BJ (cell line): ENCODE data around the gene MAP2K7. TPM values are rescaled to one million over a fixed set of nuclear protein-coding genes. Genes with fewer than 3 reads are reported as not detected.

Source experiments
- CTCF ChIA-PET: fragments of 350-600 bp; formaldehyde crosslinking; extraction: SDS; loops from one replicate; lab custom pipeline; 2021; ENCODE audit warnings: antibody characterized with exemption, inconsistent platforms; lab: Yijun Ruan, JAX
- POLR2A ChIA-PET: fragments of 300-600 bp; sonication (Branson Sonifier 250); formaldehyde crosslinking; extraction: SDS; loops from one replicate; lab custom pipeline; 2021; ENCODE audit warnings: antibody characterized with exemption; lab: Charles Lee
- DNase-seq: peaks from one replicate; pipeline ENCODE4 v3.0.0-alpha.2; 2011; ENCODE audit warnings: low read depth
- H3K27me3 ChIP-seq: 2 replicates; pipeline ENCODE4 v1.6.0; 2011; ENCODE audit warnings: low read length; ENCODE audit not compliant: control insufficient read depth, insufficient read depth
- H3K36me3 ChIP-seq: 2 replicates; pipeline ENCODE4 v1.5.1; 2011; ENCODE audit warnings: low read length; ENCODE audit not compliant: control insufficient read depth, insufficient read depth
- H3K4me3 ChIP-seq: 2 replicates; pipeline ENCODE4 v1.5.1; 2011; ENCODE audit warnings: low read depth, mild to moderate bottlenecking, control low read depth, low read length
- CTCF ChIP-seq: IDR thresholded peaks from 2 replicates; pipeline ENCODE4 v1.5.1; 2011; ENCODE audit warnings: low read depth, mild to moderate bottlenecking, control low read depth, inconsistent platforms, low read length, moderate library complexity; ENCODE audit not compliant: insufficient read depth
- polyA plus RNA-seq: library from polyadenylated mRNA; depleted of rRNA; stranded (reverse); fragments of >200 nt; gene quantifications from 2 replicates; pipeline ENCODE4 v1.2.3, GENCODE V29; 2011

MAP2K7 gene
- polyA plus RNA-seq, 1 experiment = 8.0 TPM

GRCh38 chr19:7870571-7871436 lies 32.9 kb upstream of the MAP2K7 start:
- Histone ChIP-seq H3K36me3 (no peaks in the 10 kb centered on the region), H3K4me3 (no peak overlapping the region), H3K27me3 (peaks cover 21% of the 10 kb centered on the region)
- ChIA-PET POLR2A (no interaction called here), CTCF (interaction anchor here (0.8 kb wide), 1 partner anchor 45 kb away, joined by 3 read pairs; no protein-coding TSS in a partner anchor)
- DNase-seq = no peak
- no peak for TF ChIP-seq CTCF

- POLR2A ChIA-PET = no interaction called here
- peak; percentile 57 for DNase-seq
- H3K4me3 ChIP-seq = peak overlapping the region; percentile 32
- no peak for TF ChIP-seq CTCF
- peaks cover 22% of the 10 kb centered on the region for H3K27me3 ChIP-seq
- H3K36me3 ChIP-seq = no peaks in the 10 kb centered on the region
- CTCF ChIA-PET = interaction anchor here (0.8 kb wide), 1 partner anchor 44 kb away, joined by 3 read pairs; no protein-coding TSS in a partner anchor
These were observed 32.0 kb upstream of the MAP2K7 start for GRCh38 chr19:7871437-7872305.

GRCh38 chr19:7872306-7873204 lies 31.1 kb upstream of the MAP2K7 start:
- H3K36me3 ChIP-seq = no peaks in the 10 kb centered on the region
- CTCF ChIA-PET = no interaction called here
- TF ChIP-seq CTCF = no peak
- peak overlapping the region; percentile 32; the same call in 1 of the 2 replicates for H3K4me3 ChIP-seq
- peaks cover 22% of the 10 kb centered on the region for H3K27me3 ChIP-seq
- POLR2A ChIA-PET = no interaction called here
- DNase-seq = no peak

GRCh38 chr19:7873304-7874075 lies 30.2 kb upstream of the MAP2K7 start:
- Histone ChIP-seq H3K4me3 (no peak overlapping the region), H3K36me3 (no peaks in the 10 kb centered on the region), H3K27me3 (peaks cover 22% of the 10 kb centered on the region)
- TF ChIP-seq CTCF = no peak
- CTCF ChIA-PET = no interaction called here
- DNase-seq = no peak
- POLR2A ChIA-PET = no interaction called here
